SU-DHL-6 (cell line): ENCODE measurements around the gene LINGO1.

Experiments
- H2AFZ ChIP-seq: fragments of 200-600 bp; sonication (generic); 2 replicates; pipeline ENCODE4 v1.6.1; 2014; ENCODE audit warnings: low read depth, mild to moderate bottlenecking, moderate library complexity, mixed read lengths, antibody characterized with exemption, low read length; ENCODE audit not compliant: severe bottlenecking
- H3F3A ChIP-seq: fragments of 200-600 bp; shearing (Covaris generic); 2 replicates; pipeline ENCODE4 v1.6.0; 2016; ENCODE audit warnings: antibody characterized with exemption, mild to moderate bottlenecking; ENCODE audit not compliant: insufficient read depth
- H3K27ac ChIP-seq: fragments of 200-600 bp; sonication (generic); 2 replicates; pipeline ENCODE4 v1.5.1; 2016; ENCODE audit warnings: low read depth, mild to moderate bottlenecking, low read length, moderate library complexity, mixed read lengths
- H3K27me3 ChIP-seq: fragments of 200-600 bp; sonication (generic), shearing (Covaris generic); 2 replicates; pipeline ENCODE4 v1.6.0; 2014; ENCODE audit warnings: mild to moderate bottlenecking, low read length
- H3K36me3 ChIP-seq: fragments of 200-600 bp; sonication (generic); 2 replicates; pipeline ENCODE4 v1.6.1; 2014; ENCODE audit warnings: mild to moderate bottlenecking, low read length, mixed read lengths
- H3K4me2 ChIP-seq: fragments of 300-600, 200-600 bp; shearing (Covaris generic), sonication (generic); 2 replicates; pipeline ENCODE4 v1.6.0; 2014; ENCODE audit warnings: low read length, low read depth, mild to moderate bottlenecking; ENCODE audit not compliant: poor library complexity, severe bottlenecking
- H3K4me3 ChIP-seq: fragments of 200-600 bp; sonication (generic); 2 replicates; pipeline ENCODE4 v1.5.1; 2014; ENCODE audit warnings: antibody characterized with exemption, low read length, mild to moderate bottlenecking, mixed read lengths; ENCODE audit not compliant: insufficient read depth, poor library complexity, severe bottlenecking
- H3K79me2 ChIP-seq: fragments of 200-600 bp; sonication (generic); 2 replicates; pipeline ENCODE4 v1.6.1; 2014; ENCODE audit warnings: mild to moderate bottlenecking, low read length, moderate library complexity; ENCODE audit not compliant: insufficient read depth
- H3K9ac ChIP-seq: fragments of 200-600 bp; sonication (generic); 2 replicates; pipeline ENCODE4 v1.7.0; 2014; ENCODE audit warnings: mild to moderate bottlenecking, low read length
- H3K9me2 ChIP-seq: fragments of 200-600 bp; sonication (generic); replicated peaks from 2 replicates; pipeline ENCODE4 v1.6.1; 2014; ENCODE audit warnings: low read length; ENCODE audit not compliant: insufficient read depth
- H3K9me3 ChIP-seq: fragments of 200-600 bp; sonication (generic); 2 replicates; pipeline ENCODE4 v1.6.1; 2014; ENCODE audit warnings: low read length, mixed read lengths; ENCODE audit not compliant: insufficient read depth
- H4K20me1 ChIP-seq: fragments of 200-600 bp; sonication (generic); 2 replicates; pipeline ENCODE4 v1.6.1; 2014; ENCODE audit warnings: low read depth, mild to moderate bottlenecking, antibody characterized with exemption, low read length, moderate library complexity, mixed read lengths
- EZH2phosphoT487 ChIP-seq: fragments of 200-600 bp; sonication (generic), shearing (Covaris generic); conservative IDR thresholded peaks from 2 replicates; pipeline ENCODE4 v1.6.1; 2018; ENCODE audit warnings: mild to moderate bottlenecking, antibody characterized with exemption, low read length, moderate library complexity, mixed read lengths
- TF ChIP-seq, protein P1 (sequence below): fragments of 200-600 bp; sonication (generic); IDR thresholded peaks from one replicate; pipeline ENCODE4 v1.5.1; 2017; ENCODE audit warnings: antibody characterized with exemption, mild to moderate bottlenecking, low read length, moderate library complexity; ENCODE audit not compliant: insufficient read depth, poor library complexity, severe bottlenecking

LINGO1 gene

DNA sequence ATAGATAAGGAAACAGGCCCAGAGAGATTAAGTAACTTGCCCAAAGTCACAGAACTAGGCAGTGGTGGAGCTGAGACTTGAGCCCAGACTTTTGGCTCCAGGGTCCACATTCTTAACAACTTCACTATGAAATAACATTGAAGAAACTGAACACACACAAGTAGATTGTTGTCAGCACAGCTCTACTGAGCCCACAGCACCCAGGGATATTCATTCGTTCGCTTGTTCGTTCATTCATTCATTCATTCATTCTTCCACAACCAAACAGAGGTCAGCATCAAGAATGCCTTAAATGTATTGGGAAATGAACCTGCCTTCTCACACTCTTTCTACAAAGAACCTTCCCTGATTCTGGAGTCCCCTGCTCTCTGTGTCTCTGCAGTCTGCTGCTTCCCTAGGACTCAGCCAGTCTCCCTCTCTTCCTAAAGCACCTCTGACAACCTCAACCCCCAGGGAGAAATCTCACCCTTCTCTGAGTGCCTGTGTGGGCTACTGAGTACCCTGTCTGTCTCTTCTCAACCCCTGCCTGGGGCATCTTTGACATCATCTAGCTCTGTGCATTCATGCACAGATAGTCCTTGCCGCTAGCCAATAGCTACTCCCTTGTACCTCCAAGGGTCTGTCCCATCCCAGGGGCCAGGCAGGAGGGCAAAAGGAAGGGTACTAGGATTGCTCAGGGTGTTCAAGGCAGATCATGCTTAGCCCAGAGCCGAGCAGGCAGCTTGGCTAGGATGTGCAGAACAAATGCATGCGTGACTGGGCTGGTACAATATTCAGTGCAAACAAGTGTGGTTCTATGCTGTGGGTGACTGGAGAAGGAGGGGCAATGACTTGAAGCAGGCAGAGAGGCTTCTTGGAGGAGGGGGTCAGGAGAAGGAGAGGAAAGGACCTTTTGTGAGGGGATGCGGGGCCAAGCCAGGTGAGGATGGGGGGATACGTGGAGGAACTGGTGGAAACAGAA, 3.4 kb downstream of the LINGO1 start:
- H3F3A ChIP-seq = no peaks in the 10 kb centered on the region
- no peaks in the 10 kb centered on the region for H3K9me3 ChIP-seq
- no peak for TF ChIP-seq EZH2phosphoT487
- TF ChIP-seq, protein P1, sequence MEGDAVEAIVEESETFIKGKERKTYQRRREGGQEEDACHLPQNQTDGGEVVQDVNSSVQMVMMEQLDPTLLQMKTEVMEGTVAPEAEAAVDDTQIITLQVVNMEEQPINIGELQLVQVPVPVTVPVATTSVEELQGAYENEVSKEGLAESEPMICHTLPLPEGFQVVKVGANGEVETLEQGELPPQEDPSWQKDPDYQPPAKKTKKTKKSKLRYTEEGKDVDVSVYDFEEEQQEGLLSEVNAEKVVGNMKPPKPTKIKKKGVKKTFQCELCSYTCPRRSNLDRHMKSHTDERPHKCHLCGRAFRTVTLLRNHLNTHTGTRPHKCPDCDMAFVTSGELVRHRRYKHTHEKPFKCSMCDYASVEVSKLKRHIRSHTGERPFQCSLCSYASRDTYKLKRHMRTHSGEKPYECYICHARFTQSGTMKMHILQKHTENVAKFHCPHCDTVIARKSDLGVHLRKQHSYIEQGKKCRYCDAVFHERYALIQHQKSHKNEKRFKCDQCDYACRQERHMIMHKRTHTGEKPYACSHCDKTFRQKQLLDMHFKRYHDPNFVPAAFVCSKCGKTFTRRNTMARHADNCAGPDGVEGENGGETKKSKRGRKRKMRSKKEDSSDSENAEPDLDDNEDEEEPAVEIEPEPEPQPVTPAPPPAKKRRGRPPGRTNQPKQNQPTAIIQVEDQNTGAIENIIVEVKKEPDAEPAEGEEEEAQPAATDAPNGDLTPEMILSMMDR = no peak
- H3K9ac ChIP-seq = no peak overlapping the region
- H3K27me3 ChIP-seq = no peaks in the 10 kb centered on the region
- H3K27ac ChIP-seq = no peak overlapping the region
- H3K4me3 ChIP-seq = no peak overlapping the region
- no peaks in the 10 kb centered on the region; the same call in 1 of the 2 replicates for H4K20me1 ChIP-seq
- H2AFZ ChIP-seq = no peak overlapping the region
- no peaks in the 10 kb centered on the region for H3K36me3 ChIP-seq
- H3K9me2 ChIP-seq = no peaks in the 10 kb centered on the region
- H3K4me2 ChIP-seq = no peak overlapping the region
- H3K79me2 ChIP-seq = no peaks in the 10 kb centered on the region

DNA sequence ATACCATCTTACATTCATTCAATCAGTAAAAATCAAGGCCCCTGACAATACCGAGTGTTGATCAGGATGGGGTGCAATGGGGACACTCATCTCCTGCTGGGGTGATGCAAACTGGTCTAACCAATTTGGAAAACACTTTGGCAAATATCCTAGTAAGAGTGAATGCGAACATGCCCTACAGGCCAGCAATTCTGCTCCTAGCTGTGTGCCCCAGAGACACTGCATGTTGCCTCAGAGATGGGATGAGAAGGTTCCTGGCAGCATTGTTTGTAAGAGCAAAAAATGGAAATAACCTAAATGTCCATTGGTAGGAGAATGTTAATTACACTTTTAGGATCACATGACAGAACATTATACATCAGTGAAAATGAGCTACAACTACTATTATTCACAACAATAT, 4.7 kb downstream of the LINGO1 start:
- no peak overlapping the region for H3K4me2 ChIP-seq
- H3K27ac ChIP-seq = no peak overlapping the region

DNA sequence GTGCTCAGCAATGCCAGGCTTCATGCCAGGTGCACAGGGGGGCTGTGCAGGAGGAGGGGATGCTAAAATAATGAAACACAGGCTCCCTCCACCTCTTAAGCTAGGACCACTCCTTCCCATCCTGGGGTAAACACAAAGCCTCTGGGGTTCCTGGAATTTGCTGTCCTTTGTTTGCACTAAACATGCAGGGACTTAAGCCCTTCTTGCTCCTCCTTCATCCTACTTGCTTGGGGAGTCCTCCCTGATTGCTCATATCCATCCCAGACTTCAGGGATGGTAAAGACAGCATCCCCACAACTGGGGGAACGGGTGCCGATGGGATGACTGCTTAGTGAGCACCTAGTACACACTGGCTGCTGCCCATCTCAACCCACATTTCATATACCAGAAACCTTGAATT, 5.1 kb downstream of the LINGO1 start:
- Histone ChIP-seq H3K27me3 (no peaks in the 10 kb centered on the region), H3K4me2 (no peak overlapping the region)

More for the DNA sequence above, 4.7 kb downstream of the LINGO1 start:
- no peaks in the 10 kb centered on the region for H3K79me2 ChIP-seq
- H2AFZ ChIP-seq = no peak overlapping the region
- H3K4me3 ChIP-seq = no peak overlapping the region
- no peaks in the 10 kb centered on the region for H3F3A ChIP-seq
- no peaks in the 10 kb centered on the region for H3K9me3 ChIP-seq
- no peaks in the 10 kb centered on the region for H3K27me3 ChIP-seq
- H3K9me2 ChIP-seq = no peaks in the 10 kb centered on the region
- no peak overlapping the region for H3K9ac ChIP-seq
- H3K36me3 ChIP-seq = no peaks in the 10 kb centered on the region
- TF ChIP-seq EZH2phosphoT487 = no peak
- TF ChIP-seq, protein P1 = no peak
- no peaks in the 10 kb centered on the region; the same call in 1 of the 2 replicates for H4K20me1 ChIP-seq

More for the DNA sequence above, 5.1 kb downstream of the LINGO1 start:
- Histone ChIP-seq H3K9me2 (no peaks in the 10 kb centered on the region), H3K9me3 (no peaks in the 10 kb centered on the region), H3K27ac (no peak overlapping the region), H4K20me1 (no peaks in the 10 kb centered on the region; the same call in 1 of the 2 replicates), H3K36me3 (no peaks in the 10 kb centered on the region), H2AFZ (no peak overlapping the region), H3F3A (no peaks in the 10 kb centered on the region), H3K79me2 (no peaks in the 10 kb centered on the region), H3K4me3 (no peak overlapping the region), H3K9ac (no peak overlapping the region)
- no peak for TF ChIP-seq EZH2phosphoT487
- TF ChIP-seq, protein P1 = no peak
